Prostate gland (tissue), 2 donors: Measurements from ENCODE around the gene DLEC1. TPM values are rescaled to one million over a fixed set of nuclear protein-coding genes. Genes with fewer than 3 reads are reported as not detected.
A peak's percentile ranks its signal among the peaks of the same experiment; 100 is the strongest.
"Not testable (repeated sequence)": the region's sequence is repeated elsewhere in the genome, so short reads cannot be mapped to it uniquely, and the experiment has no call there.

ENCODE experiments used
- DNase-seq: peaks from one replicate; pipeline ENCODE4 v3.0.0-alpha.2; 2019; ENCODE audit warnings: low spot score
- H3K27ac ChIP-seq, 2 donors: fragments of 200-600 bp; sonication (generic); 2 replicates each; pipeline ENCODE4 v1.5.1; 2017 to 2019
- H3K27me3 ChIP-seq: fragments of 200-600 bp; sonication (generic); replicated peaks from 2 replicates; pipeline ENCODE4 v1.5.1; 2019; ENCODE audit not compliant: insufficient read depth
- H3K36me3 ChIP-seq, 2 donors: fragments of 200-600 bp; sonication (generic); 1 replicate in 1 of 2; 2 replicates in 1 of 2; pipeline versions ENCODE4 v1.5.1 to v1.8.1; 2017 to 2019
- H3K4me1 ChIP-seq: fragments of 200-600 bp; sonication (generic); replicated peaks from 2 replicates; pipeline ENCODE4 v1.5.1; 2019
- H3K4me3 ChIP-seq, 2 donors: fragments of 200-600 bp; sonication (generic); 2 replicates each; pipeline ENCODE4 v1.5.1; 2017 to 2019
- H3K9me3 ChIP-seq: fragments of 200-600 bp; sonication (generic); 2 replicates; pipeline ENCODE4 v1.5.1; 2017
- POLR2A ChIP-seq: fragments of 450-650 bp; IDR thresholded peaks from one replicate; pipeline ENCODE4 v1.6.1; 2016; ENCODE audit warnings: antibody characterized with exemption, mild to moderate bottlenecking
- POLR2AphosphoS5 ChIP-seq: sonication (generic); formaldehyde crosslinking; IDR thresholded peaks from one replicate; pipeline ENCODE4 v1.6.1; 2017; ENCODE audit warnings: antibody characterized with exemption
- WGBS: methylation state at CpG from one replicate; pipeline ENCODE4 v1.1.5; 2018; 5-methylcytosine and 5-hydroxymethylcytosine counted together
- intact Hi-C: fragments of 100-400 bp; cut with DNase I; formaldehyde crosslinking; loops from one replicate; pipeline ENCODE4 v1.14.2; 2022
- total RNA-seq, 2 donors: library from RNA; depleted of rRNA; stranded (reverse); fragments of >200 nt; gene quantifications; one replicate each; pipeline ENCODE4 v1.1.0, GENCODE V29; 2016
- TF ChIP-seq, protein P1 (sequence below), 4 experiments: fragments of 200-600 bp in 2 of 4; fragments of 450-650 bp in 2 of 4; sonication (generic) in 2 of 4; IDR thresholded peaks; 1 replicate in 3 of 4; 2 replicates in 1 of 4; pipeline ENCODE4 v1.5.1; 2016 to 2019; ENCODE audit warnings: antibody characterized with exemption in 4 of 4, mild to moderate bottlenecking in 2 of 4, moderate library complexity in 2 of 4

The DLEC1 gene
- total RNA-seq, 2 donors from 2014 or later, result 0.32 to 13.1 TPM

DNA sequence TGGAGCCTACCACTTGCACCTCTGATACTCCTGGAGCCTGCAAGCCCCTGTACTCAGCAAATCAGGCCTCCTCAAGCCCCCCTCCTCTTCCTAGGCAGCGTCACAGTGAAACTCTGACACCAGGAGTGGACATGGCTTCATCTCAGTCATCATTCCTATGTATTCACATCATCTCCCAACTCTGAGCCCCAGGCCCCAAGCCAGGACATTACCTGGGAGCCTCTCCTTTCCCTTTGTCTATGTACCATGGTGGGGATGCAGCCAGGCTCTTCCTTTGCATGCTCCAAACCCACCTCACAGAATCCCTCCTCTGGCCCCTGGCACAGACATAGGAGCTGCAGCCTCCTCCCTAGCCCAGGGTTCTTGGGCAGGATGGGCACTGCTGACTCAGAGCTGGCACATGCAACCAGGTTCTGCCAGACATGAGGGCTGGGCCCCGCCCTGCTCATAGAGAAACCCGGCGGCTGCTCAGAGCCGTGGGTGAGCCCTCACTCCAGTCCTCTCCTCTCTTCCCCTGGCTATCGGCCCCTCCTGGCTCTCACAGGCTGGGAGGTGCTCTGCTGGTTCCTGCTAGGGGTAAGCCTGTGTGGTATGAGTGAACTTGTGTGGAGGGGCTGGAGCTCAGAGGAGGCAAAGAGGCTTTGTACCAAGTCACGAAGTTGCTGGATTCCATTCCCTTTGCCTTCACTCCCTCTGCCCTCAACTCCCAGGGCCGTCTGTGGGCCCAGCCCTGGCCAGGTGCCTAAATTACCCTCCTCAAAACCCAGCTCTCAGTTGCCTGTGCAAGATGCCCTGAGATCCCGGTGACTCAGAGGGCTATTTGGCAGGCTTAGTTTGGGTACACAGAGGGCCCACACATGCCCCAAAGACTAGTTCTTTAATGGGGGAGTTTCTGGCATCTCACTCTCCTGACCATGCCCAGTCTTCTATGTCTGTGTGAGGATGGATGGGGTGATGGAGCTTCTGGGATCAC lies 7.7 kb upstream of the DLEC1 start:
- 18% methylated on average over 9 of the region's 9 CpGs for WGBS
- Histone ChIP-seq H3K4me3 (no peak overlapping the region), H3K9me3 (no peaks in the 10 kb centered on the region), H3K36me3 (no peaks in the 10 kb centered on the region), H3K27ac (peak overlapping the region; percentile 73 to 75), H3K27me3 (no peaks in the 10 kb centered on the region), H3K4me1 (peaks cover 7% of the 10 kb centered on the region)
- intact Hi-C loops, result no loop called here
- peak; percentile 83 for DNase-seq
- TF ChIP-seq, protein P1, sequence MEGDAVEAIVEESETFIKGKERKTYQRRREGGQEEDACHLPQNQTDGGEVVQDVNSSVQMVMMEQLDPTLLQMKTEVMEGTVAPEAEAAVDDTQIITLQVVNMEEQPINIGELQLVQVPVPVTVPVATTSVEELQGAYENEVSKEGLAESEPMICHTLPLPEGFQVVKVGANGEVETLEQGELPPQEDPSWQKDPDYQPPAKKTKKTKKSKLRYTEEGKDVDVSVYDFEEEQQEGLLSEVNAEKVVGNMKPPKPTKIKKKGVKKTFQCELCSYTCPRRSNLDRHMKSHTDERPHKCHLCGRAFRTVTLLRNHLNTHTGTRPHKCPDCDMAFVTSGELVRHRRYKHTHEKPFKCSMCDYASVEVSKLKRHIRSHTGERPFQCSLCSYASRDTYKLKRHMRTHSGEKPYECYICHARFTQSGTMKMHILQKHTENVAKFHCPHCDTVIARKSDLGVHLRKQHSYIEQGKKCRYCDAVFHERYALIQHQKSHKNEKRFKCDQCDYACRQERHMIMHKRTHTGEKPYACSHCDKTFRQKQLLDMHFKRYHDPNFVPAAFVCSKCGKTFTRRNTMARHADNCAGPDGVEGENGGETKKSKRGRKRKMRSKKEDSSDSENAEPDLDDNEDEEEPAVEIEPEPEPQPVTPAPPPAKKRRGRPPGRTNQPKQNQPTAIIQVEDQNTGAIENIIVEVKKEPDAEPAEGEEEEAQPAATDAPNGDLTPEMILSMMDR (IDR thresholded peaks at IDR 0.05), result no peak
- TF ChIP-seq POLR2AphosphoS5, result peak; percentile 63
- no peak for TF ChIP-seq POLR2A

DNA sequence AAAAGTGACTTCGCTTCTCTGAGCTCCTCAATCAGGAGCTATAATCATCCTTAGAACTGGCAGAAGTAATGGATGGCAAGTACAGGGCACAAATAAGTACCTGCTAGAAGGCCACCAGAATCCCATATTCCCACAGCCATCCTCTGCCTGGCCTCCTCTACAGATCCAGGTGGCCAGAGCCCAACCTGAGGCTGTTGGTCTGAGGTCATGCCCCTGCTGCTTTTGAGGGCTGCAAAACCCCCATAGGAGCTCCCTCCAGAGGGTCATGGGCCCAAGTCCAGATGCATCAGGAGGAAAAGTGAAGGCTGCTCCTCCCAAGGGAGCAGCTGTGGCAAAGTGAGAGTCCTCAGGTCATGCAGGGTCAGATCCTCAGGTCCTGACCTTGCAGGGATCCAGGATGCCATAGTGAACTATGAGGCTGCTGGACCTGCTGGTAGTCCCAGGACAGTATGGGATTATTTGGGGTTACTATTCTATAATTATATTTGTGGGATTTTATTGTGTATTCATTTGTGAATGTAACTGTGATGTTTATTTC lies 6.6 kb upstream of the DLEC1 start:
- Histone ChIP-seq H3K9me3 (no peaks in the 10 kb centered on the region), H3K27ac (no peak overlapping the region), H3K4me1 (peaks cover 7% of the 10 kb centered on the region), H3K36me3 (no peaks in the 10 kb centered on the region), H3K4me3 (no peak overlapping the region), H3K27me3 (no peaks in the 10 kb centered on the region)
- intact Hi-C loops, result no loop called here
- TF ChIP-seq POLR2A, result no peak
- TF ChIP-seq POLR2AphosphoS5, result no peak
- TF ChIP-seq, protein P1 (IDR thresholded peaks at IDR 0.05), result no peak
- 100% methylated on average over 1 of the region's 1 CpG for WGBS
- no peak for DNase-seq

DNA sequence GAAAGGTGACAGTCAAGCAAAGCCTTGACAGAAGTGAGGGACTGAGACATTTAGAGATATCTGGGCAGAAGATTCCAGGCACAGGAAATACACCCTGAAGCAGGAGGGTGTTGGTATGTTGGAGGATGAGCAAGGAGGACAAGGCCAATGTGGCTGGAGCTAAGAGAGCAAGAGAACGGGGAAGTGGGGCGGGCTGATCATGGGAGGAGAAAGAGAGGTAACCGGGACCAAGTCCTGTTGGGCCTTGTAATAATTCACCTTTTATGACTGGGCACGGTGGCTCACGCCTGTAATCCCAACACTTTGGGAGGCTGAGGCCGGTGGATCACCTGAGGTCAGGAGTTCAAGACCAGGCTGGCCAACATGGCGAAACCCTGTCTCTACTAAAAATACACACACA lies 5.4 kb upstream of the DLEC1 start:
- H3K27ac ChIP-seq, H3K27me3 ChIP-seq, H3K4me1 ChIP-seq, DNase-seq, H3K9me3 ChIP-seq, H3K36me3 ChIP-seq, intact Hi-C loops, H3K4me3 ChIP-seq: not testable (repeated sequence)
- WGBS, result 82% methylated on average over 7 of the region's 7 CpGs

DNA sequence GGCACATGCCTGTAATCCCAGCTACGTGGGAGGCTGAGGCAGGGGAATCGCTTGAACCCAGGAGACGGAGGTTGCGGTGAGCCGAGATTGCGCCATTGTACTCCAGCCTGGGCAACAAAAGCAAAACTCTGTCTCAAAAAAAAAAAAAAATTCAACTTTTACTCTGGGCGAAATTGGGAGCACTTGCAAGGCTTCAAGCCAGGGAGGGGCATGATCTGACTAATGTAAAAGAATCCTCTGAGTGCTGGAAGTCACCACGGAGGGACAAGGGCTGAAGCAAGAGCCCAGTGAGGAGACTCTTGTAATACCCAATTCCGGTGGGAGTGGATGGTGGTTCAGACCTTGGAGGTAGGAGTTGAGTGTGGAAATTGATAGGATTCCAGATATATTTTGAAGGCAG lies 4.7 kb upstream of the DLEC1 start:
- 90% methylated on average over 9 of the region's 9 CpGs for WGBS
- intact Hi-C loops, DNase-seq: not testable (repeated sequence)

DNA sequence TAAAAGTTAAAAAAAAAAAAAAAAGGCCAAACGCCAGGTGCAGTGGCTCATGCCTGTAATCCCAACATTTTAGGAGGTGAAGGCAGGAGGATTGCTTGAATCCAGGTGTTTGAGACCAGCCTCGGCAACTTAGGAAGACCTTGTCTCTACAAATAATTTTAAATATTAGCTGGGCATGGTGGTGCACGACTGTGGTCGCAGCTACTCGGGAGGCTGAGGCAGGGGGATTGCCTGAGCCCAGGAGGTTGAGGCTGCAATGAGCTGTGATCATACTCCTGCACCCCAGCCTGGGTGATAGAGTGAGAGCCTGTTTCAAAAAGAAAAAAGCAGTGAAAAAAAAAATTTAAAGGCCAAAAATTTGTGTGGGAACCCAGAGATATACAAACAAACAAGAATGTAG lies 2.7 kb upstream of the DLEC1 start:
- Histone ChIP-seq H3K4me1 (no peaks in the 10 kb centered on the region), H3K27me3 (no peaks in the 10 kb centered on the region), H3K36me3 (no peaks in the 10 kb centered on the region), H3K27ac (no peak overlapping the region), H3K9me3 (no peaks in the 10 kb centered on the region), H3K4me3 (no peak overlapping the region)
- no peak for DNase-seq
- 87% methylated on average over 5 of the region's 5 CpGs for WGBS
- TF ChIP-seq POLR2A (no peak), POLR2AphosphoS5 (no peak)
- TF ChIP-seq, protein P1 (IDR thresholded peaks at IDR 0.05), result no peak
- intact Hi-C loops, result loop anchor here (5.0 kb wide), 1 partner anchor 34 kb away; no protein-coding TSS in a partner anchor

More for the DNA sequence above, 4.7 kb upstream of the DLEC1 start:
- not testable (repeated sequence) for H3K4me1 ChIP-seq, H3K27me3 ChIP-seq, H3K4me3 ChIP-seq, H3K27ac ChIP-seq, H3K9me3 ChIP-seq, H3K36me3 ChIP-seq
